Measurements from ENCODE around the gene LYST.

Gene LYST

GRCh38 chr1:235875036-235875597, 8.4 kb upstream of the LYST start:
- Histone ChIP-seq H4K20me1 (ENCODE audit: control insufficient read depth, insufficient read depth, low read depth, low read length) (no peaks in the 10 kb centered on the region), H3K9me2 (replicated peaks; ENCODE audit: control insufficient read depth, low read length) (no peaks in the 10 kb centered on the region), H3F3A (ENCODE audit: control insufficient read depth, insufficient read depth) (no peaks in the 10 kb centered on the region), H3K36me3 (ENCODE audit: control insufficient read depth, low read length) (no peaks in the 10 kb centered on the region), H3K27me3 (ENCODE audit: control insufficient read depth, low read length) (no peaks in the 10 kb centered on the region), H3K4me1 (ENCODE audit: control insufficient read depth, low read length) (peaks cover 18% of the 10 kb centered on the region), H3K79me2 (ENCODE audit: control insufficient read depth, low read length) (no peaks in the 10 kb centered on the region), H3K4me3 (ENCODE audit: low read length) (no peak overlapping the region), H3K4me2 (ENCODE audit: low read length) (no peak overlapping the region), H3K27ac (ENCODE audit: low read depth, low read length) (no peak overlapping the region), H3K9me3 (ENCODE audit: control insufficient read depth, insufficient read depth, low read length) (no peaks in the 10 kb centered on the region)
- no peak for TF ChIP-seq CTCF (IDR thresholded peaks at IDR 0.05; ENCODE audit: low read depth, low read length, poor library complexity, severe bottlenecking)
- no peak for TF ChIP-seq EZH2phosphoT487 (IDR thresholded peaks at IDR 0.05; ENCODE audit: borderline replicate concordance, low read length)

GRCh38 chr1:235874261-235874660, 7.6 kb upstream of the LYST start:
- no peaks in the 10 kb centered on the region for H3K36me3 ChIP-seq (ENCODE audit: control insufficient read depth, low read length)
- no peaks in the 10 kb centered on the region for H3K9me2 ChIP-seq (replicated peaks; ENCODE audit: control insufficient read depth, low read length)
- H3K4me3 ChIP-seq (ENCODE audit: low read length), result no peak overlapping the region
- no peaks in the 10 kb centered on the region for H3K9me3 ChIP-seq (ENCODE audit: control insufficient read depth, insufficient read depth, low read length)
- no peaks in the 10 kb centered on the region for H4K20me1 ChIP-seq (ENCODE audit: control insufficient read depth, insufficient read depth, low read depth, low read length)
- H3K79me2 ChIP-seq (ENCODE audit: control insufficient read depth, low read length), result no peaks in the 10 kb centered on the region
- no peak overlapping the region for H3K4me2 ChIP-seq (ENCODE audit: low read length)
- H3F3A ChIP-seq (ENCODE audit: control insufficient read depth, insufficient read depth), result no peaks in the 10 kb centered on the region
- no peak for TF ChIP-seq EZH2phosphoT487 (IDR thresholded peaks at IDR 0.05; ENCODE audit: borderline replicate concordance, low read length)
- H3K27me3 ChIP-seq (ENCODE audit: control insufficient read depth, low read length), result no peaks in the 10 kb centered on the region
- peaks cover 9% of the 10 kb centered on the region for H3K4me1 ChIP-seq (ENCODE audit: control insufficient read depth, low read length)
- H3K27ac ChIP-seq (ENCODE audit: low read depth, low read length), result no peak overlapping the region

- Histone ChIP-seq H3K27ac (ENCODE audit: low read depth, low read length) (no peak overlapping the region), H3K79me2 (ENCODE audit: control insufficient read depth, low read length) (no peaks in the 10 kb centered on the region), H3K4me2 (ENCODE audit: low read length) (no peak overlapping the region), H3K9me3 (ENCODE audit: control insufficient read depth, insufficient read depth, low read length) (no peaks in the 10 kb centered on the region), H3K27me3 (ENCODE audit: control insufficient read depth, low read length) (no peaks in the 10 kb centered on the region), H3F3A (ENCODE audit: control insufficient read depth, insufficient read depth) (no peaks in the 10 kb centered on the region), H4K20me1 (ENCODE audit: control insufficient read depth, insufficient read depth, low read depth, low read length) (no peaks in the 10 kb centered on the region), H3K36me3 (ENCODE audit: control insufficient read depth, low read length) (no peaks in the 10 kb centered on the region), H3K4me3 (ENCODE audit: low read length) (no peak overlapping the region), H3K4me1 (ENCODE audit: control insufficient read depth, low read length) (peaks cover 8% of the 10 kb centered on the region), H3K9me2 (replicated peaks; ENCODE audit: control insufficient read depth, low read length) (no peaks in the 10 kb centered on the region)
- TF ChIP-seq CTCF (IDR thresholded peaks at IDR 0.05; ENCODE audit: low read depth, low read length, poor library complexity, severe bottlenecking), result no peak
- no peak for TF ChIP-seq EZH2phosphoT487 (IDR thresholded peaks at IDR 0.05; ENCODE audit: borderline replicate concordance, low read length)
Observed at GRCh38 chr1:235873571-235873970, 6.9 kb upstream of the LYST start.

GRCh38 chr1:235873045-235873444, 6.3 kb upstream of the LYST start:
- no peak for TF ChIP-seq CTCF (IDR thresholded peaks at IDR 0.05; ENCODE audit: low read depth, low read length, poor library complexity, severe bottlenecking)
- TF ChIP-seq EZH2phosphoT487 (IDR thresholded peaks at IDR 0.05; ENCODE audit: borderline replicate concordance, low read length), result no peak
- Histone ChIP-seq H3K27ac (ENCODE audit: low read depth, low read length) (no peak overlapping the region), H3K4me1 (ENCODE audit: control insufficient read depth, low read length) (peaks cover 13% of the 10 kb centered on the region), H3K9me2 (replicated peaks; ENCODE audit: control insufficient read depth, low read length) (no peaks in the 10 kb centered on the region), H3K9me3 (ENCODE audit: control insufficient read depth, insufficient read depth, low read length) (no peaks in the 10 kb centered on the region), H3F3A (ENCODE audit: control insufficient read depth, insufficient read depth) (peaks cover under 1% of the 10 kb centered on the region), H3K79me2 (ENCODE audit: control insufficient read depth, low read length) (no peaks in the 10 kb centered on the region), H3K4me3 (ENCODE audit: low read length) (no peak overlapping the region), H3K36me3 (ENCODE audit: control insufficient read depth, low read length) (no peaks in the 10 kb centered on the region), H4K20me1 (ENCODE audit: control insufficient read depth, insufficient read depth, low read depth, low read length) (no peaks in the 10 kb centered on the region), H3K4me2 (ENCODE audit: low read length) (no peak overlapping the region), H3K27me3 (ENCODE audit: control insufficient read depth, low read length) (no peaks in the 10 kb centered on the region)

Measured in DOHH2 (cell line).